TTC549 (cell line): ENCODE results near the gene SLC44A1.

ENCODE experiments used
- FAIRE-seq: peaks from 2 replicates; lab custom pipeline; 2012; peaks lifted over from hg19 to GRCh38; lab: Jason Lieb, UNC

SLC44A1 gene

GRCh38 chr9:105473221-105473620, 228.8 kb downstream of the SLC44A1 start:
- no peak for FAIRE-seq

GRCh38 chr9:105475302-105475701, 230.9 kb downstream of the SLC44A1 start:
- FAIRE-seq: peak; percentile 84

DNA sequence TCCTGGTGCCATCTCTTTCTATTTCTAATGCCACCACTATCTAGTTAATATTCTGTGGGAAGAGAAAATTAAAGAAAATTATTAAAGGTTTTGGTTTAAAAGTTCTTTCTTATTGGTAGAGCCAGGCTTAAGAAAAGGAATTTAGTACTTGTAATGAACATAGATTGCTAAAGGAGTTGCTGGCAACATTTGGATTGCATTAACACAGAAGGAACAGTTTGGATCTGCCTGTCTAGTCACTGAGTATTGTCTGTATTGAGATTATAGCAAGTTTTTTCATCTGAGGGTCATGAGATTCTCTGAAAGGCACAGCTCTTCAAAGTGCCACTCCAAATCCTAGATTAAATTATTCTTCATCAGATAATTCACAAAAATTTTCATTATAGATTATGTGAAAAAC, 235.4 kb downstream of the SLC44A1 start:
- no peak for FAIRE-seq

- FAIRE-seq: no peak
Measured at GRCh38 chr9:105483618-105484017, 239.2 kb downstream of the SLC44A1 start.

DNA sequence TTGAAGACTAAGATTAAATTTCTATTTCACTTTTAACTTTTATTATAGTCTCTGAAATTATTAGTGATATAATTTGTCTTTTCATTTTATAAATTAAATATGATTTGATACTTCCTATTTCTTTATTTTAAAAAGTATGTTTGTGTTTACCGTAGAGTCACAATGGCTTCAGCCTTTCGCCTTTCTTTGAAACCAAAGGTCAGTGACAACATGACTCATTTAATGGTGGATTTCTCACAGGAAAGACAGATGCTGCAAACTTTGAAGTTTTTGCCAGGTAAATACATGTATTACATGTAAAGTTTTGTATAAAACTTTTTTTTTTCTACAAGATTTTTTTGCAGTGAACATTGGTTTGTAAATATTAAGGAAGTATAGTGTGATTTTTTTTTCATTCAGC, 239.8 kb downstream of the SLC44A1 start:
- no peak for FAIRE-seq

DNA sequence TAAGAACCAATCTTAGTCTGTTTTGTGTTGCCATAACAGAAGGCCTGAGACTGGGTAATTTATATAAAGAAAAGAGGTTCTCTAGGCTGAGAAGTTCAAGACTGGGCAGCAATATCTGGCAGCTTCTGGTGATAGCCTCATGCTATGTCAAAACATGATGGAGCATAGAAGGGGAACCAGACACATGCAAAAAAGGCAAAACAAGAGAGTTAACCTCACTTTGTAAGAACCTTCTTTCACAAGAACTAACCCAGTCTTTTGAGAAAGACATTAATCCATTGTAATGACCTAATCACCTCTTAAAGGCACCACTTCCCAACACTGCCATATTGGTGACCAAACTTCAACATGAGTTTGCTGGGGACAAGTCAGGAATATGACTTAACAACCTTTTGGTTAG, 240.7 kb downstream of the SLC44A1 start:
- FAIRE-seq: no peak
